Lower lobe of right lung (tissue), 2 donors: ENCODE results near the gene CBLL1. TPM values are rescaled to one million over a fixed set of nuclear protein-coding genes. Genes with fewer than 3 reads are reported as not detected.
A peak's percentile ranks its signal among the peaks of the same experiment; 100 is the strongest.

Source experiments
- ATAC-seq, 2 donors: fragments of 200-7000 bp; cut with Tn5 transposase; one replicate each; pipeline ENCODE4 v1.9.1; 2020 to 2022; ENCODE audit warnings: mild to moderate bottlenecking in 2 of 2, moderate library complexity in 2 of 2
- DNase-seq: peaks from one replicate; pipeline ENCODE4 v3.0.0-alpha.2; 2020
- H3K27ac ChIP-seq: fragments of 200-600 bp; one replicate; pipeline ENCODE4 v1.8.0; 2022
- H3K27me3 ChIP-seq: fragments of 200-600 bp; one replicate; pipeline ENCODE4 v1.8.0; 2022; ENCODE audit warnings: low read depth
- H3K36me3 ChIP-seq: fragments of 200-600 bp; one replicate; pipeline ENCODE4 v1.8.0; 2022; ENCODE audit warnings: mild to moderate bottlenecking
- H3K4me1 ChIP-seq: fragments of 200-600 bp; one replicate; pipeline ENCODE4 v1.8.0; 2022
- H3K4me3 ChIP-seq: fragments of 200-600 bp; one replicate; pipeline ENCODE4 v1.8.0; 2022; ENCODE audit warnings: mild to moderate bottlenecking
- H3K9me3 ChIP-seq: fragments of 200-600 bp; one replicate; pipeline ENCODE4 v1.8.0; 2022
- intact Hi-C: fragments of 100-400 bp; cut with DNase I; formaldehyde crosslinking; loops from one replicate; pipeline ENCODE4 v1.11.0; 2022
- long read RNA-seq: library from polyadenylated mRNA; unstranded; transcript quantifications from one replicate; pipeline ENCODE4 v2.0.0, GENCODE V29; 2021
- total RNA-seq: library from RNA; stranded (reverse); fragmentation: NEBNext Ultra II Directional; extraction: Animal tissue kit (Norgen Biotek cat#: 25700); gene quantifications from one replicate; pipeline ENCODE4 v1.2.1, GENCODE V29; 2021
- TF ChIP-seq, protein P1 (sequence below): fragments of 200-600 bp; IDR thresholded peaks from one replicate; pipeline ENCODE4 v1.8.0; 2022; ENCODE audit warnings: antibody characterized with exemption, mild to moderate bottlenecking
- donor health status: DM: no; HTN: yes; CAD: no; lungs with severe emphysema.

Gene CBLL1, protein sequence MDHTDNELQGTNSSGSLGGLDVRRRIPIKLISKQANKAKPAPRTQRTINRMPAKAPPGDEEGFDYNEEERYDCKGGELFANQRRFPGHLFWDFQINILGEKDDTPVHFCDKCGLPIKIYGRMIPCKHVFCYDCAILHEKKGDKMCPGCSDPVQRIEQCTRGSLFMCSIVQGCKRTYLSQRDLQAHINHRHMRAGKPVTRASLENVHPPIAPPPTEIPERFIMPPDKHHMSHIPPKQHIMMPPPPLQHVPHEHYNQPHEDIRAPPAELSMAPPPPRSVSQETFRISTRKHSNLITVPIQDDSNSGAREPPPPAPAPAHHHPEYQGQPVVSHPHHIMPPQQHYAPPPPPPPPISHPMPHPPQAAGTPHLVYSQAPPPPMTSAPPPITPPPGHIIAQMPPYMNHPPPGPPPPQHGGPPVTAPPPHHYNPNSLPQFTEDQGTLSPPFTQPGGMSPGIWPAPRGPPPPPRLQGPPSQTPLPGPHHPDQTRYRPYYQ
- total RNA-seq: 20.9 TPM
- long read RNA-seq, full-length matches to known transcripts: 9 of 12 reads
- long read RNA-seq, partial matches to known transcripts: 1 of 12 reads
- long read RNA-seq, other reads (novel, unspliced or antisense): 2 of 12 reads

GRCh38 chr7:107743567-107744344 is at the start of gene CBLL1:
CBLL1 (plus strand) TSS chr7:107744142; CDS start chr7:107744164, 22 bp downstream.
- intact Hi-C loops: loop anchor here (10.0 kb wide), 1 partner anchor 131 kb away; no protein-coding TSS in a partner anchor
- DNase-seq (peak; percentile 98), ATAC-seq (peak; percentile 99)
- Histone ChIP-seq H3K27ac (peak within 1 kb of the TSS; percentile 96), H3K9me3 (no peaks in the 10 kb centered on the region), H3K27me3 (no peaks in the 10 kb centered on the region), H3K4me1 (peaks cover 41% of the 10 kb centered on the region), H3K36me3 (peaks cover 2% of the 10 kb centered on the region), H3K4me3 (peak within 1 kb of the TSS; percentile 87)
- TF ChIP-seq, protein P1, sequence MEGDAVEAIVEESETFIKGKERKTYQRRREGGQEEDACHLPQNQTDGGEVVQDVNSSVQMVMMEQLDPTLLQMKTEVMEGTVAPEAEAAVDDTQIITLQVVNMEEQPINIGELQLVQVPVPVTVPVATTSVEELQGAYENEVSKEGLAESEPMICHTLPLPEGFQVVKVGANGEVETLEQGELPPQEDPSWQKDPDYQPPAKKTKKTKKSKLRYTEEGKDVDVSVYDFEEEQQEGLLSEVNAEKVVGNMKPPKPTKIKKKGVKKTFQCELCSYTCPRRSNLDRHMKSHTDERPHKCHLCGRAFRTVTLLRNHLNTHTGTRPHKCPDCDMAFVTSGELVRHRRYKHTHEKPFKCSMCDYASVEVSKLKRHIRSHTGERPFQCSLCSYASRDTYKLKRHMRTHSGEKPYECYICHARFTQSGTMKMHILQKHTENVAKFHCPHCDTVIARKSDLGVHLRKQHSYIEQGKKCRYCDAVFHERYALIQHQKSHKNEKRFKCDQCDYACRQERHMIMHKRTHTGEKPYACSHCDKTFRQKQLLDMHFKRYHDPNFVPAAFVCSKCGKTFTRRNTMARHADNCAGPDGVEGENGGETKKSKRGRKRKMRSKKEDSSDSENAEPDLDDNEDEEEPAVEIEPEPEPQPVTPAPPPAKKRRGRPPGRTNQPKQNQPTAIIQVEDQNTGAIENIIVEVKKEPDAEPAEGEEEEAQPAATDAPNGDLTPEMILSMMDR: peak; percentile 75

- DNase-seq (no peak), ATAC-seq (no peak)
- Histone ChIP-seq H3K4me3 (no peak overlapping the region), H3K4me1 (no peaks in the 10 kb centered on the region), H3K9me3 (no peaks in the 10 kb centered on the region), H3K27me3 (no peaks in the 10 kb centered on the region), H3K27ac (no peak overlapping the region), H3K36me3 (no peaks in the 10 kb centered on the region)
- TF ChIP-seq, protein P1: no peak
- intact Hi-C loops: no loop called here
Measured at GRCh38 chr7:107694386-107694785, 49.6 kb upstream of the CBLL1 start.

DNA sequence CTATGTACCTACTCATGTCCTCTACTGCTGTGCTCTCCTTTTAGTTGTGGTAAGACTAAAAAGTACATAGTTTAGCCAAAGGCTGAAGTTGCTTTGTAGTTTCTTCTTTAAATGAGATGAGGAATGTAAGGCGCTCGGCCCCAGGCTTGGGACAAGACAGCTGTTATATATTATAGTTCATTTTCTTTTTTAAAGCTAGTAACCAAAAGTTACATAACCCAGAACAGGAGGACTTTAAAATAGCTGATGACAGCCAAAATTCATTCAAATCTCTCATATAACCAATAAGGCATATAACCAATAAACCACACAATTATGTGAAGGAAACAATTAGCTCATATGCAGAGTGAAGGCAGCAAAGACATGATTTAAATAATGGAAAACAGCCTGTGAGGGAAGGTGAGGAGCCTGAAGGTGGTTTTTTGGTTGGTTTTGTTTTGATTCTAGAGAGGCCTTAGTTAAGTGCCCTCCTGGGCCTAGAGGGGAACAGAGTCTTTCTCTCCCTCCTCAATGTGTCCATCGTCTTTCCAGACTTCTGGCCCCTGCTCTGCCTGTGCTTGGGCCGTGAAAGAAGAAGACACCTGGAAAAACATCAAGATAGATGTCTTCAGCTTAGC is 47.5 kb upstream of the CBLL1 start:
- Histone ChIP-seq H3K27me3 (no peaks in the 10 kb centered on the region), H3K9me3 (no peaks in the 10 kb centered on the region), H3K4me1 (no peaks in the 10 kb centered on the region), H3K27ac (no peak overlapping the region), H3K4me3 (no peak overlapping the region), H3K36me3 (no peaks in the 10 kb centered on the region)
- intact Hi-C loops: no loop called here
- ATAC-seq: no peak
- TF ChIP-seq, protein P1: no peak
- DNase-seq: no peak

- no peaks in the 10 kb centered on the region for H3K4me1 ChIP-seq
- H3K9me3 ChIP-seq: no peaks in the 10 kb centered on the region
- H3K4me3 ChIP-seq: no peak overlapping the region
- no peak overlapping the region for H3K27ac ChIP-seq
- DNase-seq (no peak), ATAC-seq (no peak)
- TF ChIP-seq, protein P1: no peak
- H3K36me3 ChIP-seq: no peaks in the 10 kb centered on the region
- H3K27me3 ChIP-seq: no peaks in the 10 kb centered on the region
- intact Hi-C loops: no loop called here
Measured at GRCh38 chr7:107697321-107698049, 46.5 kb upstream of the CBLL1 start.
